HG02852 (cell line): Measurements from ENCODE around the gene SPATA19.
A peak's percentile ranks its signal among the peaks of the same experiment; 100 is the strongest.
"Not testable (repeated sequence)": the region's sequence is repeated elsewhere in the genome, so short reads cannot be mapped to it uniquely, and the experiment has no call there.

Experiments used
- ATAC-seq: cut with Tn5 transposase; IDR thresholded peaks from one replicate; pipeline ENCODE4 v1.9.1; 2021; ENCODE audit warnings: mild to moderate bottlenecking, moderate library complexity; ENCODE audit not compliant: unreplicated experiment

The SPATA19 gene

GRCh38 chr11:133845413-133845812 is at the start of gene SPATA19:
Gene SPATA19 (minus strand): TSS chr11:133845513. CDS start chr11:133845446, 67 bp downstream.
- no peak for ATAC-seq

GRCh38 chr11:133895061-133895479 is 49.8 kb upstream of the SPATA19 start:
- peak; percentile 71 for ATAC-seq

- ATAC-seq = no peak
Measured at GRCh38 chr11:133893381-133893780, 48.1 kb upstream of the SPATA19 start.

GRCh38 chr11:133892584-133893380 is 47.5 kb upstream of the SPATA19 start:
- no peak for ATAC-seq

GRCh38 chr11:133892126-133892525 is 46.8 kb upstream of the SPATA19 start:
- ATAC-seq = no peak

GRCh38 chr11:133889893-133890292 is 44.6 kb upstream of the SPATA19 start:
- ATAC-seq = no peak

GRCh38 chr11:133889188-133889587 is 43.9 kb upstream of the SPATA19 start:
- no peak for ATAC-seq

- no peak for ATAC-seq
Measured at GRCh38 chr11:133887692-133888332, 42.5 kb upstream of the SPATA19 start.

- ATAC-seq = no peak
Measured at GRCh38 chr11:133886029-133886428, 40.7 kb upstream of the SPATA19 start.

- no peak for ATAC-seq
Measured at GRCh38 chr11:133872160-133872559, 26.8 kb upstream of the SPATA19 start.

GRCh38 chr11:133867456-133867855 is 22.1 kb upstream of the SPATA19 start:
- no peak for ATAC-seq

GRCh38 chr11:133865466-133865865 is 20.2 kb upstream of the SPATA19 start:
- no peak for ATAC-seq

GRCh38 chr11:133864756-133865155 is 19.4 kb upstream of the SPATA19 start:
- no peak for ATAC-seq

- no peak for ATAC-seq
Measured at GRCh38 chr11:133860151-133860550, 14.8 kb upstream of the SPATA19 start.

GRCh38 chr11:133854330-133854960 is 9.1 kb upstream of the SPATA19 start:
- ATAC-seq = not testable (repeated sequence)

- ATAC-seq = no peak
Measured at GRCh38 chr11:133844217-133844616, 1.1 kb downstream of the SPATA19 start.

- no peak for ATAC-seq
Measured at GRCh38 chr11:133843454-133843987, 1.8 kb downstream of the SPATA19 start.

GRCh38 chr11:133842730-133843129 is 2.6 kb downstream of the SPATA19 start:
- ATAC-seq = no peak

- no peak for ATAC-seq
Measured at GRCh38 chr11:133842053-133842452, 3.3 kb downstream of the SPATA19 start.

- no peak for ATAC-seq
Measured at GRCh38 chr11:133841279-133842043, 3.9 kb downstream of the SPATA19 start.

GRCh38 chr11:133840479-133840941 is 4.8 kb downstream of the SPATA19 start:
- ATAC-seq = no peak
